Measurements from ENCODE around the gene TMCO6. TPM values are rescaled to one million over a fixed set of nuclear protein-coding genes. Genes with fewer than 3 reads are reported as not detected.
A peak's percentile ranks its signal among the peaks of the same experiment; 100 is the strongest.
"Not testable (repeated sequence)": the region's sequence is repeated elsewhere in the genome, so short reads cannot be mapped to it uniquely, and the experiment has no call there.

The TMCO6 gene
- total and polyA plus RNA-seq, 2 experiments from 2014 or later, result 5.6 to 14.4 TPM

DNA sequence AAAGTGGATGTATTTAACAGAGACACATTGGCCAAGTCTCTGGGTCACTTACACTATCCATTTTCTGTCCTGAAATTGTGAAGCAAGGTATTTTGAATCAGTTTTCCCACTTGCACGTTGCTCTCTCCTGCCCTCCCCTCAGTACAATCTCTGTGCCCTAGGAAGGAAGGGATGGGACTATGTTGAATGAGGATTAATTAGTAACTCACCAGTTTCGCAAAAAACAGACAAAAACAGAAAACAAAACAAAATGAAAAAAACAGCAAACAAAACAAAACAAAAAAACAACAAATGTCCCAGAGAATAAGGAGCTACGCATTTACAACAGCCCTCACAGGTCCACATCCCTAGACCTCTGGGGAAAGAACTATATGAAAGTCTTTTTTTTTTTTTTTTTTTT lies 5.1 kb upstream of the TMCO6 start:
- 65 to 69% methylated on average over 3 of the region's 3 CpGs for WGBS, 2 experiments (ENCODE audit: low coverage in 1 of 2, low lambda C conversion rate in 2 of 2, missing lambda C conversion rate in 2 of 2)

DNA sequence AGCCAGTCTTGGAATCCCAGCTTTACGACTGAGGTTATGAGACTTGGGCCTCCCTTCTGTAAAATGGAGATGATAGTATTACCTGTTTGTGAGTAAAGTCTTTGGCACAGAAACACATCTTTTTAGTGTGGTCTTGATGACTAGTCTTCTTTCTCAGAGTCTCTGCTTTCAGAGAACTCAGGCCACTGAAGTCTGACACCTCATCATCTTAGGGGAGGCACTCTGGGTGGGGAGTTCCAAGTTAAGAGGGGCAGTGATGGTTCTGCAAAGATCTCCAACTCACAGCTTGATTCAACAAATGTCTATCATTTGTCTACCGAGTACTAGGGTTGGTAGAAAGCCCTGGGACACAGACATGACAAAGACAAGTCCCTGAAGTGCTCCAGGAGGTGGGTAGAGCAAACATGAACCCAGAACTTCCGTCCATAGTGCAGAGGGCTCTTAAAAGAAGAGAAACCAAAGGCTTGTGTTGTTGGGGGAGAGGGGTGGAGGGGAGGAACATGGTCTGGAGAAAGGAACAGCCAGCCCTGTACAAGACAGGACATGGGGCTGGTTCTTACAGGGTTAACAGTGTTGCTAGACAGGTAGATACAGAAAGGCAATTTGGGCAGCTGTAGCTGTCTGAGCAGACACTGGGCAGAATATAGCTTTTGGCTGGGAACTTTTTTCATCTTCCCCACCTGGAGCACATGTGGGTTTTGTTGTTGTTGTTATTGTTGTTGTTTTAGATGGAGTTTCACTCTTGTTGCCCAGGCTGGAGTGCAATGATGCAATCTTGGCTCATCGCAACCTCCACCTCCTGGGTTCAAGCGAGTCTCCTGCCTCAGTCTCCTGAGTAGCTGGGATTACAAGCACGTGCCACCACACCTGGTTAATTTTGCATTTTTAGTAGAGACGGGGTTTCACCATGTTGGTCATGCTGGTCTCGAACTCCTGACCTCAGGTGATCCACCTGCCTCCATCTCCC lies 3.7 kb upstream of the TMCO6 start:
- no peak for TF ChIP-seq EZH2 (IDR thresholded peaks at IDR 0.05; ENCODE audit: insufficient read depth, poor library complexity, severe bottlenecking)
- TF ChIP-seq EZH2phosphoT487 (IDR thresholded peaks at IDR 0.05; ENCODE audit: insufficient read depth, low read depth), result no peak
- H3K4me3 ChIP-seq, result no peak overlapping the region
- no peak for DNase-seq
- no peaks in the 10 kb centered on the region for H3K27me3 ChIP-seq (replicated peaks; ENCODE audit: insufficient read depth)
- no peak overlapping the region for H3K4me2 ChIP-seq (ENCODE audit: unreplicated experiment)
- H3K9me2 ChIP-seq (ENCODE audit: insufficient read depth), result no peaks in the 10 kb centered on the region
- peaks cover 12% of the 10 kb centered on the region for H3K4me1 ChIP-seq (ENCODE audit: insufficient read depth)
- H2AFZ ChIP-seq, result no peak overlapping the region
- WGBS, 2 experiments (ENCODE audit: low coverage in 1 of 2, low lambda C conversion rate in 2 of 2, missing lambda C conversion rate in 2 of 2), result 80 to 84% methylated on average over 8 of the region's 8 CpGs
- H3F3A ChIP-seq (ENCODE audit: insufficient read depth), result peaks cover 14% of the 10 kb centered on the region; the same call in 1 of the 2 replicates
- H3K79me2 ChIP-seq (ENCODE audit: insufficient read depth), result peaks cover 10% of the 10 kb centered on the region
- in situ Hi-C loops (cut with MboI), result no loop called here
- H3K9ac ChIP-seq, result no peak overlapping the region
- H4K20me1 ChIP-seq (ENCODE audit: insufficient read depth), result no peaks in the 10 kb centered on the region
- no peaks in the 10 kb centered on the region for H3K36me3 ChIP-seq (ENCODE audit: low read depth)
- H3K9me3 ChIP-seq (ENCODE audit: low read depth), result no peaks in the 10 kb centered on the region
- no peak overlapping the region for H3K27ac ChIP-seq

More for the DNA sequence above, 5.1 kb upstream of the TMCO6 start:
- in situ Hi-C loops (cut with MboI), result no loop called here
- Histone ChIP-seq H3K9me2 (ENCODE audit: insufficient read depth) (no peaks in the 10 kb centered on the region), H3K27ac (no peak overlapping the region), H3K9ac (no peak overlapping the region), H3K36me3 (ENCODE audit: low read depth) (no peaks in the 10 kb centered on the region), H3K4me1 (ENCODE audit: insufficient read depth) (peaks cover 12% of the 10 kb centered on the region), H2AFZ (no peak overlapping the region), H4K20me1 (ENCODE audit: insufficient read depth) (no peaks in the 10 kb centered on the region), H3K27me3 (replicated peaks; ENCODE audit: insufficient read depth) (no peaks in the 10 kb centered on the region), H3K4me3 (no peak overlapping the region), H3K79me2 (ENCODE audit: insufficient read depth) (no peaks in the 10 kb centered on the region), H3K9me3 (ENCODE audit: low read depth) (no peaks in the 10 kb centered on the region), H3K4me2 (ENCODE audit: unreplicated experiment) (no peak overlapping the region), H3F3A (ENCODE audit: insufficient read depth) (peaks cover 18% of the 10 kb centered on the region; the same call in 1 of the 2 replicates)
- no peak for DNase-seq
- TF ChIP-seq EZH2phosphoT487 (IDR thresholded peaks at IDR 0.05; ENCODE audit: insufficient read depth, low read depth), result no peak
- no peak for TF ChIP-seq EZH2 (IDR thresholded peaks at IDR 0.05; ENCODE audit: insufficient read depth, poor library complexity, severe bottlenecking)

DNA sequence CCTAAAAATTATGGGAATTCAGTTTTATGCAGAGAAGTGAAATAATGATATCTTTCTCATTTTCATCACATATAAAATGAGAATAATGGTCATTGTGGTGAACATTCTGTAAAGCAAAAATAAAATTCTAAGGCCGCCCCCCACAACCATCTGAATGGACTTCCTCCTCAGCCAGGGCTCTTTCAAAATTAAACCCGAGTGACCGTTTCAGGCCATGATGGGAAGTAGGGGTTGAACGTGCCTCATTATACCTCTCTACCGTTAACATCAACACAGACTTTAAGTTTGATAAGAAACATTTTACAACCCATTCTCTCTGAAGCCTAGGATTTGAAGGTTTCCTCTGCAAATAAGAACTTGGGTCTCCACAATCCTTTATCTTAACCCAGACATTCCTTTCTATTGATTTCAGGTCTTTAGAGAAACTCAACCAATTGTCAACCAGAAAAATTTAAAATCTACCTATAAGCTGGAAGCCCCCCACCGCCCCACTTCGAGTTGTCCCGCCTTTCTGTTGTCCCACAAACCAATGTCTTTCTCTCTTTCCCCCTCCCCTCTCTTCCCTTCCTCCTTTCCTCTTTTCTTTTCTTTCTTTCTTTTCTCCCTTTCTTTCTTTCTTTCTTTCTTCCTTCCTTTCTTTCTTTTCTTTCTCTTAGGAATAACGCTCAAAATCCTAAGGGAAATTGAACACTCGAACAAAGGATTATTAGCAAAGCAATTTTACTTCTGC lies 1.7 kb upstream of the TMCO6 start:
- no peak overlapping the region for H2AFZ ChIP-seq
- H3K9me2 ChIP-seq (ENCODE audit: insufficient read depth), result no peaks in the 10 kb centered on the region
- no peak for DNase-seq
- WGBS, 2 experiments (ENCODE audit: low coverage in 1 of 2, low lambda C conversion rate in 2 of 2, missing lambda C conversion rate in 2 of 2), result 91% methylated on average over 10 of the region's 10 CpGs
- no peaks in the 10 kb centered on the region for H3K36me3 ChIP-seq (ENCODE audit: low read depth)
- H3K4me1 ChIP-seq (ENCODE audit: insufficient read depth), result peaks cover 7% of the 10 kb centered on the region
- no peak overlapping the region for H3K9ac ChIP-seq
- no peak overlapping the region for H3K4me3 ChIP-seq
- no peaks in the 10 kb centered on the region for H3K9me3 ChIP-seq (ENCODE audit: low read depth)
- H3K4me2 ChIP-seq (ENCODE audit: unreplicated experiment), result no peak overlapping the region
- H3K27me3 ChIP-seq (replicated peaks; ENCODE audit: insufficient read depth), result no peaks in the 10 kb centered on the region
- H3K79me2 ChIP-seq (ENCODE audit: insufficient read depth), result peaks cover 16% of the 10 kb centered on the region
- in situ Hi-C loops (cut with MboI), result no loop called here
- H4K20me1 ChIP-seq (ENCODE audit: insufficient read depth), result no peaks in the 10 kb centered on the region
- H3K27ac ChIP-seq, result no peak overlapping the region
- H3F3A ChIP-seq (ENCODE audit: insufficient read depth), result peaks cover 13% of the 10 kb centered on the region; the same call in 1 of the 2 replicates
- TF ChIP-seq EZH2phosphoT487 (IDR thresholded peaks at IDR 0.05; ENCODE audit: insufficient read depth, low read depth) (no peak), EZH2 (IDR thresholded peaks at IDR 0.05; ENCODE audit: insufficient read depth, poor library complexity, severe bottlenecking) (no peak)

- Histone ChIP-seq H3K27ac (peak overlapping the region; percentile 69), H3K9ac (peak overlapping the region; percentile 84), H3K4me3 (peak overlapping the region; percentile 82), H3K4me2 (ENCODE audit: unreplicated experiment) (peak overlapping the region; percentile 63), H3K79me2 (ENCODE audit: insufficient read depth) (peaks cover 21% of the 10 kb centered on the region), H2AFZ (peak overlapping the region; percentile 87)
- H3F3A ChIP-seq (ENCODE audit: insufficient read depth); H4K20me1 ChIP-seq (ENCODE audit: insufficient read depth); H3K36me3 ChIP-seq (ENCODE audit: low read depth); H3K4me1 ChIP-seq (ENCODE audit: insufficient read depth); H3K27me3 ChIP-seq (replicated peaks; ENCODE audit: insufficient read depth); in situ Hi-C loops (cut with MboI); DNase-seq; H3K9me3 ChIP-seq (ENCODE audit: low read depth); H3K9me2 ChIP-seq (ENCODE audit: insufficient read depth): not testable (repeated sequence)
- 17 to 19% methylated on average over 9 of the region's 9 CpGs for WGBS, 2 experiments (ENCODE audit: low coverage in 1 of 2, low lambda C conversion rate in 2 of 2, missing lambda C conversion rate in 2 of 2)
Observed at GRCh38 chr5:140638898-140639147, 428 bp upstream of the TMCO6 start.

All from GM23248 (cell line).